ENCODE measurements around the gene F11R. TPM values are rescaled to one million over a fixed set of nuclear protein-coding genes. Genes with fewer than 3 reads are reported as not detected.

The F11R gene
- total RNA-seq, 4 donors from 2014 or later: 4.5 to 28.2 (median 9.9) TPM

DNA sequence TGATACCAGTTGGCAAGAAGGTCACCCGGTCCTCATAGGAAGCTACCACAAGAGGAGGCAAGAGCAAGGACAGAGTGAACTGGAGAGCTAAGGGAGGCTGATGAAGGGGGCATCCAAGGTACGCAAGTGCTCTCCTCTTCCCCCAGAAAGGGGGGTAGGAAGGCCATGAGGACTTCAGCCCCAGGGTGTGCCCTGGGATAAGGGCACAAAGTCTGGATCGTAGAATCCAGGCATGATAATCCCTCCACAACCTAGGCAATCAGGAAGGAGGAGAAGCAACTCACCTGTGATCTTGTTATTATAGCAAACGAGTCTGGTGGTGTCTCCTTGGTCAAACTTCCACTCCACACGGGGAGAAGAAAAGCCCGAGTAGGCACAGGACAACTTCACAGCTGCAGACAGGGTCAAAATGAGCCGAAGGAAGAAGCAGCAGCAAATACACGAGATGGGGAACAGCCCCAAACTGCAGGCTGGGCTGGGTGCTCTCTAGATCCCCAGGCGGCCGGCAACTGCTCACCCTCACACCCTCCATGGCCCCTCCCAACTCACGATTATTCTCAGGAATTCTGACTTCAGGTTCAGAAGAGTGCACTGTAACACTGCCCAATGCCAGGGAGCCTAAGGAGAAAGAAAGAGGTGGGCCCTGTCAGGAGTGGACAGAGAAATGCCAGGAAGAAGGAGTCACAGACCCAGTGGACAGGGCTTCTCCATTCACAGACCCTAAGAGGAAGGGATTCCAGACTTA, 20.0 kb downstream of the F11R start:
- Histone ChIP-seq H3K9me3 (no peaks in the 10 kb centered on the region), H3K4me3 (no peak overlapping the region), H3K27ac (no peak overlapping the region), H3K36me3 (peaks cover 0 to 32% of the 10 kb centered on the region in 2 donors), H3K27me3 (no peaks in the 10 kb centered on the region), H3K4me1 (no peaks in the 10 kb centered on the region)
- WGBS, 2 donors (ENCODE audit: low coverage in 1 of 2): 82 to 96% methylated on average over 4 of the region's 11 CpGs
- ATAC-seq: no peak
- no peak for TF ChIP-seq EP300 (IDR thresholded peaks at IDR 0.05)
- no peak for TF ChIP-seq POLR2A (IDR thresholded peaks at IDR 0.05)
- TF ChIP-seq POLR2AphosphoS5 (IDR thresholded peaks at IDR 0.05): no peak
- TF ChIP-seq, protein P1, sequence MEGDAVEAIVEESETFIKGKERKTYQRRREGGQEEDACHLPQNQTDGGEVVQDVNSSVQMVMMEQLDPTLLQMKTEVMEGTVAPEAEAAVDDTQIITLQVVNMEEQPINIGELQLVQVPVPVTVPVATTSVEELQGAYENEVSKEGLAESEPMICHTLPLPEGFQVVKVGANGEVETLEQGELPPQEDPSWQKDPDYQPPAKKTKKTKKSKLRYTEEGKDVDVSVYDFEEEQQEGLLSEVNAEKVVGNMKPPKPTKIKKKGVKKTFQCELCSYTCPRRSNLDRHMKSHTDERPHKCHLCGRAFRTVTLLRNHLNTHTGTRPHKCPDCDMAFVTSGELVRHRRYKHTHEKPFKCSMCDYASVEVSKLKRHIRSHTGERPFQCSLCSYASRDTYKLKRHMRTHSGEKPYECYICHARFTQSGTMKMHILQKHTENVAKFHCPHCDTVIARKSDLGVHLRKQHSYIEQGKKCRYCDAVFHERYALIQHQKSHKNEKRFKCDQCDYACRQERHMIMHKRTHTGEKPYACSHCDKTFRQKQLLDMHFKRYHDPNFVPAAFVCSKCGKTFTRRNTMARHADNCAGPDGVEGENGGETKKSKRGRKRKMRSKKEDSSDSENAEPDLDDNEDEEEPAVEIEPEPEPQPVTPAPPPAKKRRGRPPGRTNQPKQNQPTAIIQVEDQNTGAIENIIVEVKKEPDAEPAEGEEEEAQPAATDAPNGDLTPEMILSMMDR (IDR thresholded peaks at IDR 0.05): no peak

DNA sequence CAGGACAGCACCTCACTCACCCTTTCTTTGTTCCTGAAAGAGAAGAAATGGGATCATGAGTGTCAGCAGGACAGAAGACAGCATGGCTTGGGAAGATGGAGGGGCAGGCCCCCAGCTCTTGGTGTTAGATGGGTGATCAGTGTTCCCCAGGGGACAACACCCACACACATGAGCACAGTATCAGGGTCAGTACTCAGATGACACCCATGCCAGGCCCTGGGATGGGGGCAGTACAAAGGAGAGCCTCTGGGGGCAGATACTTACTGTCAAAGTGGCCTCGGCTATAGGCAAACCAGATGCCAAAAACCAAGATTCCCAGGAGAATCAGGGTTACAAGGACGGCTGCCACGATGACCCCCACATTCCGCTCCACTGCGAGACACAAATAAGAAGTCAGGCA, 21.6 kb downstream of the F11R start:
- 85 to 93% methylated on average over 4 to 5 of the region's 5 CpGs for WGBS, 2 donors (ENCODE audit: low coverage in 1 of 2)
- H3K4me1 ChIP-seq: no peaks in the 10 kb centered on the region
- H3K27me3 ChIP-seq: no peaks in the 10 kb centered on the region
- no peaks in the 10 kb centered on the region for H3K9me3 ChIP-seq
- TF ChIP-seq EP300 (IDR thresholded peaks at IDR 0.05) (no peak), POLR2AphosphoS5 (IDR thresholded peaks at IDR 0.05) (no peak)
- TF ChIP-seq, protein P1 (IDR thresholded peaks at IDR 0.05): no peak
- no peak for ATAC-seq
- no peak overlapping the region for H3K27ac ChIP-seq
- H3K4me3 ChIP-seq: no peak overlapping the region
- H3K36me3 ChIP-seq: peaks cover 0 to 32% of the 10 kb centered on the region in 2 donors

DNA sequence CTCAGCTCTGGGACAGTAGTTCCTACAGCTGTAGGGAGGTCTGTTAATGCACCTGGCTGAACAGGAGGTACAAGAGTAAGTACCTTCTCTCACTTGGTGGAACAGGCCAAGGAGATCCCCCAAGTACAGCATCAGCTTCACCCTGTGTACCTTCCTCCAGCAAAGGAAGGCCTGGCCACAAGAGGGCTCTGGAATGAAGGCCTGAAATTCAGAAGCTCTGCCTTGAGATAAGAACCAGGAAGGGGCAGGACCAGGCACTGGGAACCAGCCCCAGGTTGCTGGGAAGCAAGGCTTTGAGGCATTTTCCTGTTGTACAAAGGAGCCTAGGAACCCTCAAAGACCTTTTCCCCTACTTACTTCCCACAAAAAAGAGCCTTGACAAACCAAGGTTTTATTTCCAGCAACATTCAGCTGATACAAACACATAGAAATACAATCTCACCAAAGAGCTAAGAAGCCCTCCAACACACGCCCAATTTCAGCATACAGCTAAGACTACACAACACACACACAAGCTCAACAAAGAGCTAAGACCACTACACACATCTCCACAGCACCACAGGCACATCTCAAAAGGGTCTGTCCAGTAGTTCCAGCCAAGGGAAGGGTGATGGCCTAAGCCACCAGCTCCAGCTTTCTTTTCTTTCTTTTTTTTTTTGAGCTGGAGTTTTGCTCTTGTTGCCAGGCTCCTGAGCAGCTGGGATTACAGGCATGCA, 23.5 kb downstream of the F11R start:
- Histone ChIP-seq H3K4me3 (no peak overlapping the region), H3K36me3 (peaks cover 0 to 32% of the 10 kb centered on the region in 2 donors), H3K27me3 (no peaks in the 10 kb centered on the region), H3K9me3 (no peaks in the 10 kb centered on the region), H3K27ac (peak overlapping the region in 2 of 4 donors; percentile 6 to 54), H3K4me1 (no peaks in the 10 kb centered on the region)
- peak; percentile 52 for ATAC-seq
- 80% methylated on average over 1 of the region's 1 CpG for WGBS, 2 donors (ENCODE audit: low coverage in 1 of 2)
- TF ChIP-seq, protein P1 (IDR thresholded peaks at IDR 0.05): peak in 3 of 4 experiments; percentile 43 to 54 (median 51)
- no peak for TF ChIP-seq POLR2AphosphoS5 (IDR thresholded peaks at IDR 0.05)

DNA sequence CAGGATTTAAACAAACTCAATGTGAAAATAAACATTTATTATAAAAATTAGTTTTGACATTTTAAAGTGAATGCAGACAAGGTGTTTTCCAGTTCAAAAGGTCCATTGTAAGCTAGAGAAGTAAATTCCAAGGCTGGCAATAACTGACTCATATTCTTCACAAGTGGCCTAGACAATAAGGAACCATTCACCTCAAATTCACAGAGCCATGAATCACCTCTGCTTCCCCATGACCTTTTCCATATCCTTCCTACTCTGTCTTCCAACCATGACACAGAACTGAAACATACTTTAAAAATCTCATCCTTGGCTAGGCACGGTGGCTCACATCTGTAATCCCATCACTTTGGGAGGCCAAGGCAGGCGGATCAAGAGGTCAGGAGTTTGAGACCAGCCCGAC, 24.8 kb downstream of the F11R start:
- H3K4me3 ChIP-seq: no peak overlapping the region
- peaks cover 0 to 31% of the 10 kb centered on the region in 2 donors for H3K36me3 ChIP-seq
- 54% methylated on average over 2 of the region's 3 CpGs; no CpG with 5 or more reads in 1 of the 2 donors for WGBS, 2 donors (ENCODE audit: low coverage in 1 of 2)
- H3K4me1 ChIP-seq: no peaks in the 10 kb centered on the region
- no peaks in the 10 kb centered on the region for H3K9me3 ChIP-seq
- no peaks in the 10 kb centered on the region for H3K27me3 ChIP-seq
- no peak for ATAC-seq
- TF ChIP-seq, protein P1 (IDR thresholded peaks at IDR 0.05): no peak
- TF ChIP-seq POLR2A (IDR thresholded peaks at IDR 0.05) (no peak), POLR2AphosphoS5 (IDR thresholded peaks at IDR 0.05) (no peak), EP300 (IDR thresholded peaks at IDR 0.05) (no peak)
- no peak overlapping the region for H3K27ac ChIP-seq
